DOHH2 (cell line): ENCODE results near the gene PHF20.

ENCODE experiments used
- CTCF ChIP-seq: fragments of 200-600 bp; sonication (generic); IDR thresholded peaks from one replicate; pipeline ENCODE4 v1.5.1; 2014; ENCODE audit warnings: antibody characterized with exemption, mild to moderate bottlenecking, low read depth, low read length; ENCODE audit not compliant: poor library complexity, severe bottlenecking
- EZH2phosphoT487 ChIP-seq: fragments of 200-600 bp; sonication (generic); IDR thresholded peaks from 2 replicates; pipeline ENCODE4 v1.6.1; 2017; ENCODE audit warnings: borderline replicate concordance, mild to moderate bottlenecking, antibody characterized with exemption, low read length, moderate library complexity, mixed read lengths

- TF ChIP-seq CTCF (no peak), EZH2phosphoT487 (no peak)
Observed at GRCh38 chr20:35968930-35969329, 197.1 kb downstream of the PHF20 start.
